Breast epithelium (tissue), 3 donors: ENCODE measurements around the gene NADK.

ENCODE experiments used
- POLR2A ChIP-seq: fragments of 450-650 bp; IDR thresholded peaks from one replicate; pipeline ENCODE4 v1.6.1; 2016; ENCODE audit warnings: antibody characterized with exemption, mild to moderate bottlenecking, moderate library complexity
- TF ChIP-seq, protein P1 (sequence below), 3 donors: fragments of 450-650 bp; IDR thresholded peaks; one replicate each; pipeline ENCODE4 v1.5.1; 2016 to 2017; ENCODE audit warnings: antibody characterized with exemption in 3 of 3, mild to moderate bottlenecking in 3 of 3, moderate library complexity in 3 of 3

DNA sequence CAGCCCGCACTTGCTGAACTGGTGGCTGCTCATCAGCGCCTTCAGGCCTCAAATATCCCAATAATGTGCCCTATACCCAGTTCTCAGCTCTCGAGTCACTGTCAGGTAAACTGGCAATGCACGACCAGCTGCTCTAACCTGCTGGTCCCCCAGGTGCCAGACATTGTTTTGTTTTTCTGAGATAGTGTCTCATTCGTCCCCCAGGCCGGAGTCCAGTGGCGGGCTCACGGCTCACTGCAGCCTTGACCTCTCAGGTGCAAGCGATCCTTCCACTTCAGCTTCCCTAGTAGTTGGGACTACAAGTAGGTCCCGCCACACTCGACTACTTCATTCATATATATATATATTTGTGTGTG lies 1.0 kb upstream of the NADK start:
- TF ChIP-seq, protein P1, sequence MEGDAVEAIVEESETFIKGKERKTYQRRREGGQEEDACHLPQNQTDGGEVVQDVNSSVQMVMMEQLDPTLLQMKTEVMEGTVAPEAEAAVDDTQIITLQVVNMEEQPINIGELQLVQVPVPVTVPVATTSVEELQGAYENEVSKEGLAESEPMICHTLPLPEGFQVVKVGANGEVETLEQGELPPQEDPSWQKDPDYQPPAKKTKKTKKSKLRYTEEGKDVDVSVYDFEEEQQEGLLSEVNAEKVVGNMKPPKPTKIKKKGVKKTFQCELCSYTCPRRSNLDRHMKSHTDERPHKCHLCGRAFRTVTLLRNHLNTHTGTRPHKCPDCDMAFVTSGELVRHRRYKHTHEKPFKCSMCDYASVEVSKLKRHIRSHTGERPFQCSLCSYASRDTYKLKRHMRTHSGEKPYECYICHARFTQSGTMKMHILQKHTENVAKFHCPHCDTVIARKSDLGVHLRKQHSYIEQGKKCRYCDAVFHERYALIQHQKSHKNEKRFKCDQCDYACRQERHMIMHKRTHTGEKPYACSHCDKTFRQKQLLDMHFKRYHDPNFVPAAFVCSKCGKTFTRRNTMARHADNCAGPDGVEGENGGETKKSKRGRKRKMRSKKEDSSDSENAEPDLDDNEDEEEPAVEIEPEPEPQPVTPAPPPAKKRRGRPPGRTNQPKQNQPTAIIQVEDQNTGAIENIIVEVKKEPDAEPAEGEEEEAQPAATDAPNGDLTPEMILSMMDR (IDR thresholded peaks at IDR 0.05), result no peak
- no peak for TF ChIP-seq POLR2A
